Neural progenitor cell (in vitro differentiated cells): Measurements from ENCODE around the gene TBX6.

Experiments
- EZH2 ChIP-seq: fragments of 200-600 bp; sonication (generic); IDR thresholded peaks from 2 replicates; pipeline ENCODE4 v1.6.1; 2017; ENCODE audit warnings: antibody characterized with exemption, mild to moderate bottlenecking, moderate library complexity
- TF ChIP-seq, protein P1 (sequence below): fragments of 200-600 bp; sonication (generic); IDR thresholded peaks from 2 replicates; pipeline ENCODE4 v1.5.1; 2017; ENCODE audit warnings: antibody characterized with exemption, mild to moderate bottlenecking

DNA sequence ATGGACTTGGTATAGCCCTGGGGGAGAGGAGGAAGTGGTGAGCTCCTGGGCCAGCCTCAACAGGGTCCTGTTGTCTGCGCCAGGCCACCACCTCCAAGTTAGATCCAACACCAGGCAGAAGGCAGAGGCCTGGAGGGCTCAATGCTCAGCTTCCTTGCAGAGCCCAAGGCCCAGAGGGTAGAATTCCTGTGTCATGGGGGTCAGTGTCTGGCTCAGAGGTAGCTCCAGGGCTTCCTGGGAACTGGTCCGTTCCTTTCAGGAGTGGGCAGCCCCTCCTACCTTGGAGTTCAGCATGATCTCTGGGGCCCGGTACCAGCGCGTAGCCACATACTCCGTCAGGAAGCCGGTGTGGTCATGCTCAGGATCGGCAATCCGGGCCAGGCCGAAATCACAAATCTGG is 26.0 kb upstream of the TBX6 start:
- TF ChIP-seq, protein P1, sequence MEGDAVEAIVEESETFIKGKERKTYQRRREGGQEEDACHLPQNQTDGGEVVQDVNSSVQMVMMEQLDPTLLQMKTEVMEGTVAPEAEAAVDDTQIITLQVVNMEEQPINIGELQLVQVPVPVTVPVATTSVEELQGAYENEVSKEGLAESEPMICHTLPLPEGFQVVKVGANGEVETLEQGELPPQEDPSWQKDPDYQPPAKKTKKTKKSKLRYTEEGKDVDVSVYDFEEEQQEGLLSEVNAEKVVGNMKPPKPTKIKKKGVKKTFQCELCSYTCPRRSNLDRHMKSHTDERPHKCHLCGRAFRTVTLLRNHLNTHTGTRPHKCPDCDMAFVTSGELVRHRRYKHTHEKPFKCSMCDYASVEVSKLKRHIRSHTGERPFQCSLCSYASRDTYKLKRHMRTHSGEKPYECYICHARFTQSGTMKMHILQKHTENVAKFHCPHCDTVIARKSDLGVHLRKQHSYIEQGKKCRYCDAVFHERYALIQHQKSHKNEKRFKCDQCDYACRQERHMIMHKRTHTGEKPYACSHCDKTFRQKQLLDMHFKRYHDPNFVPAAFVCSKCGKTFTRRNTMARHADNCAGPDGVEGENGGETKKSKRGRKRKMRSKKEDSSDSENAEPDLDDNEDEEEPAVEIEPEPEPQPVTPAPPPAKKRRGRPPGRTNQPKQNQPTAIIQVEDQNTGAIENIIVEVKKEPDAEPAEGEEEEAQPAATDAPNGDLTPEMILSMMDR: no peak
- no peak for TF ChIP-seq EZH2
